Dermis blood vessel endothelial cell (primary cell): ENCODE measurements around the gene NLGN1. TPM values are rescaled to one million over a fixed set of nuclear protein-coding genes. Genes with fewer than 3 reads are reported as not detected.

Experiments used
- DNase-seq: peaks from one replicate; pipeline ENCODE4 v3.0.0; 2010
- total RNA-seq: library from RNA; depleted of rRNA; stranded (reverse); fragments of >200 nt; gene quantifications from 2 replicates; pipeline ENCODE4 v1.2.3, GENCODE V29; 2014

NLGN1 gene
- total RNA-seq, 1 donor from 2014 or later: 1.4 TPM

DNA sequence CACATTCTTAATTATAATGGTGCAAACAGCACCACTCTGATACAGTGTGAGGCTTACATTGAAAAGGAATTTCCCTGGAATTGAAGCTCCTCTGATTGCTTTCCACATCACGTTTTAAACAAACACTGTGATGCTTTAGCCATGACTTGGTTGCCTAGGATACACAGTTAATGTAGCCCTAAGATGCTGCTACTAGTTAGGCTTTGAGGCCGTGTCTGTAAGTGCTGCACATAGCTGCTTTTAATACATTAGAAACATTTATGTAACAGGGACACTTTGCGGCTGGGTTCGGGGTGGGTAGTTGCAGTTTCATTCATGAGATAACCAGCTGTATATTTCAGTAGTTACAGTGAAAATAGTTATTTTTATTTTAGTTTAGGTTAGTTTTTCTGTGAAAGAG, 334.7 kb downstream of the NLGN1 start:
- no peak for DNase-seq

DNA sequence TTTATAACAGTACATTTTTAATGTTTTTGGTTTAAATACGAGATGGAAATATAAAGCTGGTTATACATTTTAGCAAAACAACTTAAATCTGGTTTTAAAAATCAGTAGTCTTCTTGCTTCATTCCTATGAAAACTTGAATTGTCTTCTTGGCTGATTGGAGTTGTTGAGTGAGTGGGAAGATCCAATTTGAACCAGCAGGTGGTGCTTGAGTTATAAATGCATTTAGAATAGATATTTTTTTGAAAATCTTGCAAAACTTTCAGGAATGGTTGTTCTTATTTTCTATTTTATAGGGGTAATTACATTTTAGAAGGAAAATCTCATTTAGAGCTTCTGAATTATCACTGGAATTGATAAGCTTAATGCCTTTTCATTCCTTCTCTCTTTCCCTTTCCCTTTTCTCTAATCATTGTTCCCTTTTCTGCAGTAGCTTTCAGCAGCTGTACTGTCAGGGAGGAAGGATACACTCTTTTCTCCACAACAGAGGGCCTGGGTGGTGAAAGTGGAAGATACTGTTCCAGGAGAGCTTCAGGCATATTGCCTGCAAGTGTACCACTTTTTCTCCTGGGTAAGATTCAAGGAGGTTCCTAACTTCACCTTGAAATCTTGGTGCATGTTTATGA, 335.6 kb downstream of the NLGN1 start:
- peak; percentile 75 for DNase-seq

DNA sequence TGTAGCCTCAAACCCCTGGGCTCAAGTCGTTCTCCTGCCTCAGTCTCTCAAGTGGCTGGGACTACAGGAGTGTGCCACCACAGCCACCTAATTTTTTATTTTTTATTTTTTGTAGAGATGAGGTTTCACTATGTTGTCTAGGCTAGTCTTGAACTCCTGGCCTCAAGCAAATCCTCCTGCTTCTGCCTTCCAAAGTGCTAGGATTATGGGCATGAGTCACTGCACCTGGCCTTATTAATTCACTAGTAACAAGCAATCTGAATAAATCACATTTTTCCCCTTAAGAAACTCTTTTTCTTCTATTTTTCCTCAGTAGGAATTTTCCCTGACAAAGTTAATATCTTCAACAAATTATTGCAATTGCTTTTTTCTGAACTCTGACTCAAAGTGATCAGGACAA, 336.9 kb downstream of the NLGN1 start:
- no peak for DNase-seq

DNA sequence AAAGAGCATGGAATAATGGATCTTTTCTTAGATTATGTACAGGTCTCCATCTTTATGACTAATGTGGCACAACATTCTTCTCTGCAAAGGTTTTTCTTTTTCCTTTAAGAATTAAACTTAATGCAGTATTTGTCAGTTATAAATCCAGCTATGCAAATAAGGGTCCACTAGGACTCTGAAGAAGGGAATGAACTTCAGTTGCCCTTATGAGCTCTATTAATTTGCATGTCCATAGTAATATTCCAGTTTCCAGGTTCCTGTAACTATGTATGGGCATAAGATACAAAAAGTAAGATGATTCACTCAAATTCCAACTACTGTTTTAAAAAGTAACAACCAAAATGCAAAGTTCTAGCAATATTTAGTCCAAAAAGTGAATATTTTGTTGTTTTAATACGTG, 337.4 kb downstream of the NLGN1 start:
- no peak for DNase-seq

DNA sequence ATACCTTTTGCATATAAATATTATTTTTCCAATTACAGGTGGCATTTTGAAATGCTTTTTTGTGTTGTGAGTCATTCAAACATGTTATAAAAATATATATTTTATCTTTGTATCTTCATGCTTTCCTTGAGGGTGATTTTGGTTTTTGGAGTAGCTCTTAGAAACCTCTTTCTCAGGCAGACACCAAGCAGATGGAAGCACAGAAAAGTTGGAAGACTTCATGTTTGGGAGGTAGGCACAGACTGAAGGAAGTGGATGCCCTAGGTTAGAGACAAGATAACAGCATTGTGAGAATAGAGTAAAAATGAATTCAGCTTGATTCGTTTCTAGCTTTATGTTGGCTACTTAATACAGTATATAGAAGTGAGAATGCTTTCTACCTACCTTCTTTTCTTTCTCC, 338.3 kb downstream of the NLGN1 start:
- no peak for DNase-seq

GRCh38 chr3:173737167-173737808, 339.7 kb downstream of the NLGN1 start:
- no peak for DNase-seq

- peak; percentile 70 for DNase-seq
Observed at GRCh38 chr3:173739726-173740125, 342.2 kb downstream of the NLGN1 start.

GRCh38 chr3:173742491-173742890, 344.9 kb downstream of the NLGN1 start:
- DNase-seq: no peak

DNA sequence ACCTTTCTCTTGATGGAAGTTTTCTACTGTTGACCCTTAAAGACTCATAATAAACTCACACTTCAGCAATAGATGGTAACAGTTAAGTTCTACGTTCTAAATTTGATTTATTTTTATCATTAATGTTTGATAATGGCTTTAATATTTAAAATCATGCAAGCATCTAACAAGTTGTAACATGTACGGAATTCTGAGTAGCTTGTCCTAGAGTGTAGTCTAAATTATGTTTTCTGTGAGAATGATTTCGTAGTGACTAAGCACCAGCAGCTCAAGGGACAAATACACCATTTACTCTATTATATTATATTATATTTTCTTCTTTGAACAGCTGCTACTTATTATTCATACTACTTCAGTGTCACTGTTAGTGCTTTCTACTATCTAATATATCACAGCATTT, 345.6 kb downstream of the NLGN1 start:
- no peak for DNase-seq

- no peak for DNase-seq
Observed at GRCh38 chr3:173743516-173743915, 346.0 kb downstream of the NLGN1 start.

DNA sequence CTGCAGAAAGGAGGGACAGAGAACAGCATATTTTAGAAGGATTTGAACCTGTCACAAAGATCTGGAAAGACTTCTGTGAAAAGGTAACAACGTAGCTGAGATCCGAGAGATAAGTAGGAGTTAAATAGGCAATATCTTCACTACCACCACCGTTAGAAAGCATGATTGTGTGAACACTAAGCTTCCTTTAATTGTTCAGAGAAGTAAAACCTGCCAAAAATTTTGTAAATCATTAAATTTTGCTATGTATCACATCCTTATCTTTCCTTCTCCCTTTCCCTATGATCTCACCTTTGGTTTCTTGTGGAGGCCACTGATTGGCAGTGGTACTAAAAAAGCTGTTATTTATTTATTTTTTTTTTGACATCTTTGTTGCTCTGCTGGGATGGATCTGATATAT, 346.9 kb downstream of the NLGN1 start:
- peak; percentile 50 for DNase-seq

DNA sequence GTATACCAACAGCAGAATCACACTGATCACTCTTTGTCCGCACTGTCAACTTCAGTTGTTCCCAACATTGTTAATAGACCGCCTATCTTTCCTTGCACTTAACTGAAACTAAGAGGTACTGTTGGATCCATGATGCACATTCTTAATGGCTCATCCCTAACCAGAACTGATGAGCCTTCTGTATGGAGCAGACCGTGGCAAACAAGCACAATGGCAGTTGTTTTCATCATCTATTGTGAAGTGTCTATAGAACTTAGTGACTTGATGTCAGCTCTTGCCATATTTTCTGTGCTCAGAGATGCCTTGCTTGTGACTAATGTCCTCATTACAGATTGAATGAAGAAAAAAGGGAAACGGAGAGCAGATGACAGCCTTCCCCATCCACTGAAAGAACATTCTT, 347.4 kb downstream of the NLGN1 start:
- peak; percentile 28 for DNase-seq

- DNase-seq: peak; percentile 94
Observed at GRCh38 chr3:173745952-173746682, 348.6 kb downstream of the NLGN1 start.

DNA sequence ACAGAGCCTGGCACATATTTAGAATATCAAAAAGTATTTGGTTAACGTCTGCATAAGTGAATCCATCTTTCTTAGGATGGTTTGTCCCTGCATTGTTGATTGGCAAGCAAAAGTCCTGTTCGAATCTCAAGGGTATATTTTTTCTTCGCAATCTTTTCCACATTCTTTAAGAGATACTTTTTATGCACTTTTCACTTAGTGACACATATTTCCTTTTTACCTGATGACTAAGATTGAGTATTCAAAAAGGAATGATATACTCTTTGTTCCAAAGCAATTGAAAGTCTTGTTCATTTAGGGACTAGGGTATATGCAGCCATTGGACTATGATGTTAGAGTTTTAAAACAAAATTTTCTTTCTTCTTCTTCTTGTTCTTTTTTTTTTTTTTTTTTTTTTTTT, 349.9 kb downstream of the NLGN1 start:
- peak; percentile 65 for DNase-seq

DNA sequence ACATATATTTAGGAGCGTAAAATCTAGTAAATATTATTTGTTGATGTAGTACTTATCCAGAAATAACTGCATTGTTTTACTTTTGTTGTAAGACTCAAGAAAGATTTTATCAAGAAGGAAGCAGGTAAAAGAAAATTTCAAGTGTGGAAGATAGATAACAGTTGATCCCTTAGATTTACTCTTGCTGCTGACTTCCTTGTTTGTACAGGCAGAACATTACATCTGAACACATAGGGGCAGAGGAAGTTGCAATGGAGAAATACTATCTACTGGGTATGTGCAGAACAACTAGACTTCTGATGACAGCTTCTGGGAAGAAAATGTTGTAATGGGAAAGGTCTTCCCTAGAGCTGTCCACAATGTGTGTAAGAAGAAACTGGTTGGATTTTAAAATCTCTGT, 350.6 kb downstream of the NLGN1 start:
- peak; percentile 44 for DNase-seq

DNA sequence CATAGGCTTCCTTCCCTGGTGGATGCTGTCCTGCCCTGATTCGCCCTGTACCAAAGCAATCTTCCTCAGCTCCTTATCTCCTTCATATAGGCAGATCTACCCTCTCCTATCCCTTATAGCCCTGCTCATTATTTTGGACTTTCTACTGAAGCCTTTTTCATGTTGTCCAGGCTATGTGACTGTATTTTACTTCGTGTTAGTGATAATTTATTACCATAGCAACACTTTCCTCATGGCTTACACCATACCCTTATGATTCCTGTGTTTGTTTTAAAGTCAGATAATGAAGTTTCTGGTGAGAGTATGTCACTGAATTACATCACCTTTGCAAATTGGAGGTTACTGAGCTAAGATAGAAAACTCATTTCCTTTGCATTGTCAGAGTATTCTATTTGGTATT, 352.6 kb downstream of the NLGN1 start:
- DNase-seq: peak; percentile 73

DNA sequence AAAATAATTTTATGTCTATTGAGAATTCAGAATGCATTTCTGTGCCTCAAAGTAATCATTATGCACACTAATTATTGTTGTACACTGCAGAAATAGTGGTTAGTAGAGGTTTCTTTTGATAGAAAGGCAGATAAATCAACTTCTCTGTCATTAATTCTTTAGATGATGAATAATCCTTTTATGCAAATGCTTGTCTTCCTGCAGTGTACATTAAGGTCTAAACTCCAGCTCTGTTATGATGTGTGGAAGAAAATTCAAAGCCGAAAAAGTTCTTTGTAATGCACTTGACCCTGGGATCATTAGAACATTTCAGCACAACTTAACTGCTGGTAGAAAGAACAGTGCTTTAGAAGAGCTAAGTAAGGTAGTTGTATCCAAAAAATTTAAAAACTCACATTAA, 353.0 kb downstream of the NLGN1 start:
- DNase-seq: no peak

DNA sequence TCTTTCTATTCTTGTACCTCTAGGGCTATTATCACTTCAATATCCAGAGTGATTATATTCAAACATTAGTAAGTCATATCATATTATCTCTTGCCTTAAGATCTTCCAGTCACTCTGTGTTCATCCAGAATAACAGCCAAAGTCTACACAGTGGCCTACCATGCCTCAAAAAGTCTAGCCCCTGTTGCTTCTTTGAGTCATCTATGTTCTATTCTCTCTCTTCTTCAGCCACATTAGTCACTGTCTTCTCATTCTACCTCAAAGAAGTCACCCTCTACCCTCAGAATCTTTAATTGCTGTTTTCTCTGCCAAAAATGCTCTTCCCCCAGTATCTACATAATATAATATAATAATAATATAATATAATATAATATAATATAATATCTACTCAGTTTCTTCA, 356.0 kb downstream of the NLGN1 start:
- DNase-seq: no peak

DNA sequence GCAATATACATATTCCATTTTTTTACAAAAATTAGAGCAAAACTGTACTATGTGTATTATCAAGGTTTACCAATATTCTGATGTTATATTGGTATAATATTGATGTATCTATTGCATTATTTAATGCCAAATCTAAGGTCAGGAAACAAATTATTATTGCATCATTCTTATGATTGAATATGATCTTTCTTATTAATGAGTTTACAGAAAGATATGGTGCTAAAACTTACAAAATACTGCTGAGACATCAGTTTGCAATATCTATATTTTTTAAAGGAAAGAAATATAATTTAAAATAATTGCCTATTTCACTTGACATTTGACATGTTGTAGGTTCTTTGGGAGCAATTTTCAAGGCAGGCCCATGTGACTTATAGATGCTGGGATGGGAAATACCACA, 357.6 kb downstream of the NLGN1 start:
- no peak for DNase-seq

DNA sequence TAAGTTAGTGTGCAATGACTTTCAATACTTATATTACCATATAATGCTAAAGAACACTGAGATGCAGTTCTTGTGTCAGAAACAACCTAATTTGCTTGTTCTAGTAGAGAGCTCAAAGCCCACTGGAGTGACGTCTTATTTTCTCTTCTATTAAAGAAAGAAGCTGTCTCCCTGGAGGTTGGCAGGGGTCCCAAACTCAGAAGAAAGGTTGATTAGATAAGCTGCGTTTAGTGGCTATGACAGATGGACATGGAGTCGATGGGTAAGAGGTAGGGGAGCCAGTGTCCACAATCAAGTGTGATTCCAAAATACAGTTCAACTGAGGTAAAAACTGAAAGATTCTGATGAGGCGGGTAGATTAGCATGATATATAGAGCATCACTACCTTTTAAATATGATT, 363.6 kb downstream of the NLGN1 start:
- no peak for DNase-seq

DNA sequence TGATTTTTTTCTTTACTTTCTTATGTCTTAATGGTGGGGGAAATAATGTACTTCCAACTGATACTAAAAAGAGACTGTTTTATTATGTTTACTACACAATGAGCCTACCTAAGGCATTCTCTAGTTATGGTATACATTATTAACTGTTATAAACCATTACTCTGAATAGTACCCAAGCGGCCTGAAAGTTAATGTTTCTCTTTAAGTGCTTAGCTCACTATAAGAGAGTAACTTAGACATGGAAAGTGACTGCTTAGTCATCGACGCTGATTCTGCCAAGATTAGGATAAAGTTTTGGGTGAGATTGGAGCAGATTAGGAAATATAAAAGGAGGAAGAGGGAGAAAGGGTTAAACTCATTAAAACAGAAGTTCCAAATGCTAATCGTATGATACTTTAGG, 365.0 kb downstream of the NLGN1 start:
- no peak for DNase-seq

- DNase-seq: no peak
Observed at GRCh38 chr3:173770011-173770410, 372.5 kb downstream of the NLGN1 start.

DNA sequence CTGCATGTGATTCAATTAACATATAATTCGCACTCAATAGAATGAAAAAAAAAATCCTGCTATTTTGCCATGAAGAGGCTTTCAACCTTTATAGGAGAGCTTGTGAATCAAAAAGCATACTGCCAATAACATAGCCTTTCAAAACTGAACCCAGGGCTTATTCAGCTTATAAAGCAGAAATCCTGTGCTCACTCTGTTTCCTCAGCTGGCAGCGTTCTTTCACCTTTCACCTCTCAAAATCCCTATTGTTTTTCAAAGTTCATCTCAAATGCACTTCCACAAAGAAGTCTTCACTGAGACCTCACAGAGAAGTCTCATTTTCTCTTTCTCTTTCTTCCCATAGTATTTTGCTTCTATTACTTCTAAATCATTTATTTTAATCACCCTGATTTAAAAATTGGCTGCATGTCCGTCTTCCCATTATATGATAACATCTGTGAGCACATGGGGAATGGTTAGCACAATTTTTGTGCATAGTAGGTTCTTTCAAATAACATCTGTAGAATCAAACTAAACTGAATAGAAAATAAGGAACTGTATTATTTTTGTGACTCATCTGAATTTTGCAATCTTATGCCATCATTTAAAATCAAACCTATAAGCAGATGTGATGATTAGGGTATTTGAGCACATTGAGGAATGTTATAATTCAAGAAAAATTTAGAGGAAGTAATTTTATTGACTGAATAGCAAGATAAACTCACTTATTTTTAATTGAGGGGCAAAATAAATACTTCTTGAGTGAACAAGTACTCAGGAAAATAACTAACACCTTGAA, 373.4 kb downstream of the NLGN1 start:
- peak; percentile 43 for DNase-seq
